GM12878 (cell line): Measurements from ENCODE around the gene PCSK9. TPM values are rescaled to one million over a fixed set of nuclear protein-coding genes. Genes with fewer than 3 reads are reported as not detected.
A peak's percentile ranks its signal among the peaks of the same experiment; 100 is the strongest.
"Not testable (repeated sequence)": the region's sequence is repeated elsewhere in the genome, so short reads cannot be mapped to it uniquely, and the experiment has no call there.

Experiments used
- ATAC-seq: fragments of 200-7000 bp; cut with Tn5 transposase; 3 replicates; pipeline ENCODE4 v1.9.1; 2020; ENCODE audit warnings: mild to moderate bottlenecking, moderate library complexity
- BruUV-seq: library from RNA; stranded (reverse); fragments of 400-500 nt; replicated peaks from 2 replicates; lab custom pipeline; 2021; lab: Mats Ljungman, UMichigan
- CTCF ChIA-PET: fragments of 300-600 bp; sonication (Branson Sonifier 250); formaldehyde crosslinking; extraction: SDS; loops from one replicate; lab custom pipeline; 2021; ENCODE audit warnings: inconsistent platforms; lab: Yijun Ruan, JAX
- POLR2A ChIA-PET: fragments of 350-600 bp; formaldehyde crosslinking; extraction: SDS; loops from one replicate; lab custom pipeline; 2021; ENCODE audit warnings: inconsistent platforms; lab: Charles Lee
- RAD21 ChIA-PET: fragments of 300-600 bp; sonication (Branson Sonifier 250); formaldehyde crosslinking; loops from one replicate; lab custom pipeline; 2023; ENCODE audit warnings: antibody characterized with exemption; ENCODE audit not compliant: unreplicated experiment; lab: Charles Lee
- SMC1A ChIA-PET: fragments of 300-600 bp; sonication (Branson Sonifier 250); formaldehyde crosslinking; loops from one replicate; lab custom pipeline; 2023; ENCODE audit not compliant: unreplicated experiment, uncharacterized antibody; lab: Charles Lee
- DNase-seq: peaks from one replicate; pipeline ENCODE4 v3.0.0-alpha.2; 2011; ENCODE audit warnings: low read depth, low spot score
- FAIRE-seq: peaks from 3 replicates; lab custom pipeline; 2011; peaks lifted over from hg19 to GRCh38; lab: Jason Lieb, UNC
- H2AFZ ChIP-seq: 2 replicates; pipeline ENCODE4 v1.6.0; 2011; ENCODE audit warnings: low read depth, low read length, control low read depth; ENCODE audit not compliant: control insufficient read depth
- H3K27ac ChIP-seq: 2 replicates; pipeline ENCODE4 v1.5.1; 2011; ENCODE audit warnings: control low read depth; ENCODE audit not compliant: control insufficient read depth, insufficient read depth
- H3K27me3 ChIP-seq, 2 experiments: replicated peaks in 1 of 2; 2 replicates each; pipeline versions ENCODE4 v1.6.0 to v1.6.1; 2011; ENCODE audit warnings: low read length in 1 of 2; ENCODE audit not compliant: control insufficient read depth in 2 of 2, insufficient read depth in 2 of 2
- H3K36me3 ChIP-seq, 2 experiments: 2 replicates each; pipeline ENCODE4 v1.5.1; 2011; ENCODE audit warnings: low read length in 1 of 2; ENCODE audit not compliant: control insufficient read depth in 2 of 2, insufficient read depth in 2 of 2
- H3K4me1 ChIP-seq: 2 replicates; pipeline ENCODE4 v1.6.1; 2011; ENCODE audit warnings: mild to moderate bottlenecking, low read length, moderate library complexity, mixed read lengths; ENCODE audit not compliant: control insufficient read depth, insufficient read depth
- H3K4me2 ChIP-seq: 2 replicates; pipeline ENCODE4 v1.6.0; 2011; ENCODE audit warnings: control low read depth; ENCODE audit not compliant: control insufficient read depth, insufficient read depth
- H3K4me3 ChIP-seq: fragments of 200-600 bp; sonication (generic); 2 replicates; pipeline ENCODE4 v1.5.1; 2016
- H3K79me2 ChIP-seq: 2 replicates; pipeline ENCODE4 v1.6.0; 2011; ENCODE audit warnings: low read length; ENCODE audit not compliant: control insufficient read depth, insufficient read depth
- H3K9ac ChIP-seq: 2 replicates; pipeline ENCODE4 v1.8.0; 2011; ENCODE audit warnings: low read length, control low read depth, mixed read lengths; ENCODE audit not compliant: control insufficient read depth, insufficient read depth
- H3K9me3 ChIP-seq: replicated peaks from 3 replicates; pipeline ENCODE4 v1.5.1; 2011; ENCODE audit warnings: mild to moderate bottlenecking, low read length; ENCODE audit not compliant: control insufficient read depth, insufficient read depth
- H4K20me1 ChIP-seq: 2 replicates; pipeline ENCODE4 v1.6.0; 2011; ENCODE audit not compliant: control insufficient read depth, insufficient read depth
- BHLHE40 ChIP-seq, 2 experiments: fragments of 450-650 bp in 1 of 2; IDR thresholded peaks; 2 replicates each; pipeline ENCODE4 v1.6.1; 2011 to 2017; ENCODE audit warnings: low read depth in 2 of 2, borderline replicate concordance in 1 of 2, improper control_type of control experiment in 1 of 2, low read length in 1 of 2, mild to moderate bottlenecking in 1 of 2
- CTCF ChIP-seq, 3 experiments: IDR thresholded peaks in 2 of 3; conservative IDR thresholded peaks in 1 of 3; 2 replicates each; pipeline ENCODE4 v1.5.1; 2011; ENCODE audit warnings: low read depth in 3 of 3, low read length in 3 of 3, mild to moderate bottlenecking in 3 of 3, control low read depth in 2 of 3, moderate library complexity in 2 of 3, inconsistent platforms in 1 of 3, mixed read lengths in 1 of 3; ENCODE audit not compliant: control insufficient read depth in 2 of 3, insufficient read depth in 1 of 3; ENCODE audit errors: extremely low read depth in 1 of 3
- IRF3 ChIP-seq: fragments of 450-650 bp; IDR thresholded peaks from 2 replicates; pipeline ENCODE4 v1.6.1; 2014; ENCODE audit warnings: mild to moderate bottlenecking
- NR2F1 ChIP-seq: fragments of 450-650 bp; conservative IDR thresholded peaks from 2 replicates; pipeline ENCODE4 v1.6.1; 2017; ENCODE audit warnings: mild to moderate bottlenecking
- SMAD5 ChIP-seq: IDR thresholded peaks from 2 replicates; pipeline ENCODE4 v1.6.1; 2016; ENCODE audit warnings: antibody characterized with exemption, low read depth
- SMARCA5 ChIP-seq: fragments of 450-650 bp; IDR thresholded peaks from 2 replicates; pipeline ENCODE4 v1.6.1; 2017; ENCODE audit warnings: mild to moderate bottlenecking
- SREBF1 ChIP-seq: IDR thresholded peaks from 2 replicates; pipeline ENCODE4 v1.6.1; 2012; ENCODE audit warnings: mild to moderate bottlenecking, low read length
- SUZ12 ChIP-seq: fragments of 200-600 bp; sonication (generic); IDR thresholded peaks from one replicate; pipeline ENCODE4 v1.6.1; 2018; ENCODE audit warnings: antibody characterized with exemption, mild to moderate bottlenecking; ENCODE audit not compliant: unreplicated experiment
- TCF3 ChIP-seq: IDR thresholded peaks from 2 replicates; pipeline ENCODE4 v1.6.1; 2012; ENCODE audit warnings: low read depth, mild to moderate bottlenecking, low read length, borderline replicate concordance; ENCODE audit not compliant: insufficient read depth
- ZNF622 ChIP-seq: fragments of 450-650 bp; IDR thresholded peaks from 2 replicates; pipeline ENCODE4 v1.6.1; 2017; ENCODE audit warnings: mild to moderate bottlenecking, inconsistent platforms
- WGBS: methylation state at CpG from one replicate; pipeline ENCODE4 v1.1.6; 2016; ENCODE audit warnings: low lambda C conversion rate; ENCODE audit not compliant: insufficient replicate concordance, insufficient coverage; ENCODE audit errors: missing lambda C conversion rate; 5-methylcytosine and 5-hydroxymethylcytosine counted together
- in situ Hi-C: fragments of 300-500 bp; cut with MboI; formaldehyde crosslinking; loops from 9 replicates; pipeline ENCODE4 v1.14.3; 2018; ENCODE audit warnings: mixed read lengths
- intact Hi-C: fragments of 100-400 bp; cut with micrococcal nuclease; formaldehyde crosslinking; loops from one replicate; pipeline ENCODE4 v1.14.2; 2022; ENCODE audit not compliant: unreplicated experiment
- polyA plus RNA-seq, 11 experiments: library from polyadenylated mRNA; depleted of rRNA in 4 of 11; unstranded in 6 of 11; stranded (reverse) in 5 of 11; fragments of >200 nt; fragmentation: Nextera tagmentation in 4 of 11; fragmentation: Illumina TruSeq in 1 of 11; extraction: Ambion mirVana in 4 of 11; extraction: Trizol in 1 of 11; gene quantifications; 1 replicate in 1 of 11; 2 replicates in 10 of 11; pipeline versions ENCODE4 v1.2.1 to v1.2.3, GENCODE V29; 2011 to 2016; ENCODE audit warnings: inconsistent platforms in 2 of 11, missing spikeins in 2 of 11, low read depth in 1 of 11
- total RNA-seq, 4 experiments: library from RNA; depleted of rRNA in 3 of 4; stranded (reverse); fragments of >200 nt in 3 of 4; fragmentation: Illumina TruSeq in 1 of 4; extraction: Trizol in 1 of 4; gene quantifications; 2 replicates each; pipeline versions ENCODE4 v1.2.1 to v1.2.3, GENCODE V29; 2013 to 2021

The PCSK9 gene
- total and polyA plus RNA-seq, 10 of the 15 experiments (the other 5 are each of a cell fraction or from before 2014, with no cell fraction given): 0.03 to 0.15 TPM; not detected in 8

- TF ChIP-seq SMARCA5 (0 out of 2 replicates have a peak, but pooled peaks have one; percentile 51), NR2F1 (no peak), SREBF1 (no peak), SUZ12 (no peak), TCF3 (no peak), SMAD5 (no peak), CTCF (IDR thresholded peaks at IDR 0.05 in 2 of 3, conservative IDR thresholded peaks at IDR 0.05 in 1 of 3; ENCODE audit: control insufficient read depth in 2 of 3, extremely low read depth in 1 of 3, insufficient read depth in 1 of 3, low read depth in 3 of 3, low read length in 3 of 3) (peak; percentile 90 to 94 (median 91)), ZNF622 (no peak), BHLHE40 (IDR thresholded peaks at IDR 0.05; ENCODE audit: borderline replicate concordance in 1 of 2, low read depth in 2 of 2, low read length in 1 of 2) (0 out of 4 replicates have a peak, but pooled peaks of 1 of the 2 experiments have one; percentile 18), IRF3 (no peak)
- TF ChIP-seq, all 136 proteins: peak for 6
These were observed 17.3 kb upstream of the PCSK9 start (continued) for GRCh38 chr1:55021942-55022546.

GRCh38 chr1:55024163-55024562, 15.2 kb upstream of the PCSK9 start:
- CTCF ChIA-PET, POLR2A ChIA-PET, BruUV-seq, H3K79me2 ChIP-seq, H3K4me3 ChIP-seq, H4K20me1 ChIP-seq, H2AFZ ChIP-seq, H3K27me3 ChIP-seq, intact Hi-C loops, H3K4me2 ChIP-seq, H3K27ac ChIP-seq, in situ Hi-C loops, H3K36me3 ChIP-seq, H3K4me1 ChIP-seq, H3K9me3 ChIP-seq, RAD21 ChIA-PET, H3K9ac ChIP-seq, FAIRE-seq, SMC1A ChIA-PET, DNase-seq, ATAC-seq: not testable (repeated sequence)
- 59% methylated on average over 7 of the region's 10 CpGs for WGBS

GRCh38 chr1:55026682-55027081, 12.7 kb upstream of the PCSK9 start:
- BruUV-seq, CTCF ChIA-PET, FAIRE-seq, intact Hi-C loops, H3K4me2 ChIP-seq, ATAC-seq, H2AFZ ChIP-seq, H3K9ac ChIP-seq, H4K20me1 ChIP-seq, H3K27me3 ChIP-seq, RAD21 ChIA-PET, H3K79me2 ChIP-seq, POLR2A ChIA-PET, H3K4me3 ChIP-seq, SMC1A ChIA-PET, in situ Hi-C loops, H3K36me3 ChIP-seq, H3K9me3 ChIP-seq, H3K4me1 ChIP-seq, H3K27ac ChIP-seq, DNase-seq: not testable (repeated sequence)
- 67% methylated on average over 3 of the region's 3 CpGs for WGBS
